Measurements from ENCODE around the gene P2RY6. TPM values are rescaled to one million over a fixed set of nuclear protein-coding genes. Genes with fewer than 3 reads are reported as not detected.
A peak's percentile ranks its signal among the peaks of the same experiment; 100 is the strongest.

Gene P2RY6
- total RNA-seq, 1 donor from 2014 or later: 0.74 TPM

DNA sequence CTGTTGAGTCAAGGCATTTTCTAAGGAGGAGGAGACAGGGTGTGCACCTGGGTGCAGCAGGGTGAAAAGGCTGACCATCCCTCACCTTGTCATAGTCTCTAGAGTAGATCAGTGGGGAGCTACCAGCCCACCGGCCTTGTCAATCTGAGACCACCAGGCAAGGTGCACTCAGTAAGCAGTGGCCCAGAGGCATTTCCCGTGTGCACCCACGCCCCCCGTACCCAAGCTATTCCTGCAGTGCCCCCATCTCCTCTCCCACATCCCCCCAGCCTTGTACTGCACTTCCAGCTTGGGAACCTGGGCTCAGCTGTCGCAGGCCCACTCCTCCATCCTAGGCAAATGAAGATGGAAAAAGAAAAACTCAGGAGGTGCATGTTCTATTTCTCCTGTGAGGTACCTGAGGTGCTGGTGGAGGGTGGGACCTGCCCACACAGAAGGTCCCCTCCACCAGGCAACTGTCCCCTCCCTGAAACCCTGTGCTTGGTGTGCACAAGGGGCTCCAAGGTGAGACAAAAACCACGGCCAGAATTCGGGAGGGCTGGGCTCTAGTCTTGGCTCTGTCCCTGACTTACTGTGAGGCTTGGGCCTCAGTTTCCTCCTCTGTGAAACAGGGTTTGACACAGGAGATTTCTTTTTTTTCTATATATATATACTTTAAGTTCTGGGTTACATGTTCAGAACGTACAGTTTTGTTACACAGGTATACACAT is 45.7 kb upstream of the P2RY6 start:
- Mint-ChIP-seq H3K27me3 (ENCODE audit: unreplicated experiment) (peaks cover 10% of the 10 kb centered on the region), H3K9me3 (ENCODE audit: unreplicated experiment) (no peaks in the 10 kb centered on the region), H3K27ac (ENCODE audit: unreplicated experiment) (no peak overlapping the region), H3K4me1 (ENCODE audit: unreplicated experiment) (peaks cover 16% of the 10 kb centered on the region), H3K36me3 (ENCODE audit: low read depth, unreplicated experiment) (no peaks in the 10 kb centered on the region), H3K4me3 (ENCODE audit: unreplicated experiment) (no peak overlapping the region)
- DNase-seq (ENCODE audit: low spot score): no peak
- no peak for TF ChIP-seq CTCF (IDR thresholded peaks at IDR 0.05; ENCODE audit: unreplicated experiment)

DNA sequence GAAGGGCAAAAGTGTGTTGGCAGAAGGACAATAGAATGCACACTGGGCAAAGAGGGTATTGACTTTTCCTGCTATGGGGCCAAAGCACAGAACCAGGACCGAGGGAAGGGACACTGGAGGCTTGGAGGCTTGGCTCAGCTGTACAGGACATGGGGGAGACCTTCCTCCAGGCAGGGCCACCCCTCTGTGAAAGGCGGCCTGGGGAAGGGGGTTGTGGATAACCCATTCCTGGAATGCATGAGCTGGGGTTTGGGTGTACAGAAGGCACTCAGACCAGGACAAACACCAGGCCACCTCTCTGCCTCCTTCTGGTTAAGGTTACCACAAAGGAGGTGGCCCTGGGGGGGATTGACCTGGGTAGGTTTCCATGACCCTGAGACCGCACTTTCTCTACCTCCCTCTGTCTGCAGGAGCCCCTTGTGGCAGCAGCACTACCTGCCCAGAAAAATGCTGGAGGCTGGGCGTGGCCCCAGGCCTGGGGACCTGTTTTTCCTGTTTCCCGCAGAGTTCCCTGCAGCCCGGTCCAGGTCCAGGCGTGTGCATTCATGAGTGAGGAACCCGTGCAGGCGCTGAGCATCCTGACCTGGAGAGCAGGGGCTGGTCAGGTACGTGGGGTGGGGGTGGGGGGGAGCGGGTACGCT is 44.4 kb upstream of the P2RY6 start:
- Mint-ChIP-seq H3K27me3 (ENCODE audit: unreplicated experiment) (peaks cover 10% of the 10 kb centered on the region), H3K4me1 (ENCODE audit: unreplicated experiment) (peaks cover 16% of the 10 kb centered on the region), H3K4me3 (ENCODE audit: unreplicated experiment) (no peak overlapping the region), H3K27ac (ENCODE audit: unreplicated experiment) (no peak overlapping the region), H3K36me3 (ENCODE audit: low read depth, unreplicated experiment) (no peaks in the 10 kb centered on the region), H3K9me3 (ENCODE audit: unreplicated experiment) (no peaks in the 10 kb centered on the region)
- no peak for DNase-seq (ENCODE audit: low spot score)
- TF ChIP-seq CTCF (IDR thresholded peaks at IDR 0.05; ENCODE audit: unreplicated experiment): no peak

DNA sequence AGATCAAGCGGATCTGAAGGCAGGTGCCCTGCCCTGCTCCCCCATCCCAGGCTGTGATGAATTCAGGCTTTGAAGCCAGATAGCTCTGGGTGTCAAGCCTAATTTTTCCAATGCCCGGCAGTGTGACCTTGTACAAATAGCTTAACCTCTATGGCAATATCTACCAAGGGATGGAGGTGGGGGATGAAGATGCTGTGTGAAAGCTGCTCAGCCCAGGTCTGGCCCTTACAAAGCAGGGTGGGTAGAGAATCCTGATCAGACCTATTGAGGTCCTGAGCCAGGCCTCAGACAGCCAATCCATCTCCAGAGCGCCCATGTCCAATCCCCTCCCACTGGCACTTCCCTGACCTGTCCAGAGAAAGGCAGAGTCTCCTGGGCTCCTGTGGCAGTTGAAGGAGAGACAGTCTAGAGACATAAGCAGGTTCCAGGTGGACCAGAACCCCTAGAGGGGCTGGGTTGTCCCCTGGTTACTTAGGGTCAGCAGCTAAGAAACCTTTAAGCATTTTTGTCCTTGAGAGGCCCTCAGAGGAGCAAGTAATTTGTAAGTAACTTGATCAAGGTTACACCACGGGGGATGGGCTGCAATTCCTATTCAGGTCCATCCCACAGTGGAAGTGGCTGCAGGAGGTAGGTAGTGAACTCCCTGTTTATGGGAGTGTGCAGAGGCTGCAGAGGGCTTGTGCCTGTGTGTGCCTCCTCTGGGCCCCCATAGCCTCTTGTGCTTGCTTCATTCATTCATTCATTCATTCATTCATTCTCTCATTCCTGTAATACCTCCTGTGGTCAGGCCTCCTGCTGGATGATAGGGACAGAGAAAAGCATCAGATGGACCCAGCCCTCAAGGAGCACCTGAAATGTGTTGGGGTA is 43.6 kb upstream of the P2RY6 start:
- Mint-ChIP-seq H3K36me3 (ENCODE audit: low read depth, unreplicated experiment) (no peaks in the 10 kb centered on the region), H3K27ac (ENCODE audit: unreplicated experiment) (peak overlapping the region; percentile 32), H3K4me3 (ENCODE audit: unreplicated experiment) (no peak overlapping the region), H3K4me1 (ENCODE audit: unreplicated experiment) (peaks cover 16% of the 10 kb centered on the region), H3K9me3 (ENCODE audit: unreplicated experiment) (no peaks in the 10 kb centered on the region), H3K27me3 (ENCODE audit: unreplicated experiment) (peaks cover 10% of the 10 kb centered on the region)
- TF ChIP-seq CTCF (IDR thresholded peaks at IDR 0.05; ENCODE audit: unreplicated experiment): no peak
- no peak for DNase-seq (ENCODE audit: low spot score)

DNA sequence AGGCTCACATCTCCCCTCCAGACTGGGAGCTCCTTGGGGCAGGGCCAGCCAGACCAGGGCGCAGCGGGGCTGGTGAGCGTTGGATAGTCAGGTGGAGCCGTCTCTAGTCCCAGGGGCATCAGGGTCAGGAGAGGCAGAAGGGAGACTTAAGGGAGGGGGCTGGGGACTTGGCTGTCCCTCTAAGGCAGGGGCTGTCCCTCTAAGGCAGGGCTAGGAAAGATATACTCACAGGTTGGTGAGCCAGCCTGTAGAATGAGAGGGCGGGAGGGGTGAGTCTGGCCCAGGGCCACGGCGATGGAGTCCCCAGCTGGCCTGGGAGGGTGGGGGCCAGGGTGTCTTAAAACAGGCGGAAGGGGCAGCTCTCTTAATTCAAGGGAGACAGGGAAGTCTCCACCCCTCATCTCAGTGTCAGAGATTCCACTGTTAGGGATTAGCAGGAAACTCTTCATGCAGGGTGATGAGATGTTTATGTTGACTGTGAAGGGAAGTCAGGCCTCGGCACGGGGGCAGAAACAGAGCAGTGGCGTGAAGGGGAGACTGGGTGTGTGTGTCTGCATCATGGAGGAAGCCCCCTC is 42.7 kb upstream of the P2RY6 start:
- H3K36me3 Mint-ChIP-seq (ENCODE audit: low read depth, unreplicated experiment): no peaks in the 10 kb centered on the region
- peaks cover 9% of the 10 kb centered on the region for H3K27me3 Mint-ChIP-seq (ENCODE audit: unreplicated experiment)
- no peak overlapping the region for H3K4me3 Mint-ChIP-seq (ENCODE audit: unreplicated experiment)
- TF ChIP-seq CTCF (IDR thresholded peaks at IDR 0.05; ENCODE audit: unreplicated experiment): no peak
- H3K9me3 Mint-ChIP-seq (ENCODE audit: unreplicated experiment): no peaks in the 10 kb centered on the region
- no peak for DNase-seq (ENCODE audit: low spot score)
- H3K4me1 Mint-ChIP-seq (ENCODE audit: unreplicated experiment): peaks cover 14% of the 10 kb centered on the region
- H3K27ac Mint-ChIP-seq (ENCODE audit: unreplicated experiment): peak overlapping the region; percentile 42
